Hepatocyte (in vitro differentiated cells): ENCODE measurements around the gene SLC9A1.

Experiments used
- EZH2 ChIP-seq: fragments of 200-600 bp; sonication (generic); IDR thresholded peaks from 2 replicates; pipeline ENCODE4 v1.6.1; 2016; ENCODE audit warnings: antibody characterized with exemption, mild to moderate bottlenecking, borderline replicate concordance
- EZH2phosphoT487 ChIP-seq: fragments of 200-600 bp; sonication (generic); IDR thresholded peaks from one replicate; pipeline ENCODE4 v1.6.1; 2018; ENCODE audit warnings: antibody characterized with exemption, mild to moderate bottlenecking, low read depth, moderate library complexity; ENCODE audit not compliant: unreplicated experiment, severe bottlenecking
- TF ChIP-seq, protein P1 (sequence below): fragments of 200-600 bp; sonication (generic); IDR thresholded peaks from 2 replicates; pipeline ENCODE4 v1.5.1; 2016; ENCODE audit warnings: antibody characterized with exemption, mild to moderate bottlenecking; ENCODE audit not compliant: poor library complexity

DNA sequence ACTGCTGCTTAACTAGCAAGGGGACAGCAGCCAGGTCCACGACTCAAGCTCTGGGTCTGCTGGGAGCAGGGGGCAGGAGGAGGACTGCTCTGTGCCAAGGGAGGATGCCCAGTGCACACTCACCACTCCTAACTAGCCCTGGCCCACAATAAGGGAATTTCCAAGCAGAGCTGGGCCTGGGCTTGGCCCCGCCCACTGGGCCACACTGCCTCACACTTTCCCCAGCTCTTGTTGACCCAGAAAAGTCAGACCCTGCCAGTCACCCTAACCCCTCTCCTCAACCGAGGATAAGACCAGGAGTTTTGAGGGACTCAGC, 18.7 kb downstream of the SLC9A1 start:
- TF ChIP-seq, protein P1, sequence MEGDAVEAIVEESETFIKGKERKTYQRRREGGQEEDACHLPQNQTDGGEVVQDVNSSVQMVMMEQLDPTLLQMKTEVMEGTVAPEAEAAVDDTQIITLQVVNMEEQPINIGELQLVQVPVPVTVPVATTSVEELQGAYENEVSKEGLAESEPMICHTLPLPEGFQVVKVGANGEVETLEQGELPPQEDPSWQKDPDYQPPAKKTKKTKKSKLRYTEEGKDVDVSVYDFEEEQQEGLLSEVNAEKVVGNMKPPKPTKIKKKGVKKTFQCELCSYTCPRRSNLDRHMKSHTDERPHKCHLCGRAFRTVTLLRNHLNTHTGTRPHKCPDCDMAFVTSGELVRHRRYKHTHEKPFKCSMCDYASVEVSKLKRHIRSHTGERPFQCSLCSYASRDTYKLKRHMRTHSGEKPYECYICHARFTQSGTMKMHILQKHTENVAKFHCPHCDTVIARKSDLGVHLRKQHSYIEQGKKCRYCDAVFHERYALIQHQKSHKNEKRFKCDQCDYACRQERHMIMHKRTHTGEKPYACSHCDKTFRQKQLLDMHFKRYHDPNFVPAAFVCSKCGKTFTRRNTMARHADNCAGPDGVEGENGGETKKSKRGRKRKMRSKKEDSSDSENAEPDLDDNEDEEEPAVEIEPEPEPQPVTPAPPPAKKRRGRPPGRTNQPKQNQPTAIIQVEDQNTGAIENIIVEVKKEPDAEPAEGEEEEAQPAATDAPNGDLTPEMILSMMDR = no peak
- TF ChIP-seq EZH2 (no peak), EZH2phosphoT487 (no peak)
